ENCODE measurements around the gene SLF2. TPM values are rescaled to one million over a fixed set of nuclear protein-coding genes. Genes with fewer than 3 reads are reported as not detected.

SLF2 gene
- polyA plus RNA-seq, 4 donors = 29.0 to 38.7 (median 32.7) TPM

- DNase-seq (ENCODE audit: low read depth in 4 of 4, low spot score in 3 of 4) = no peak
Observed at GRCh38 chr10:100896876-100897461, 15.8 kb upstream of the SLF2 start.

DNA sequence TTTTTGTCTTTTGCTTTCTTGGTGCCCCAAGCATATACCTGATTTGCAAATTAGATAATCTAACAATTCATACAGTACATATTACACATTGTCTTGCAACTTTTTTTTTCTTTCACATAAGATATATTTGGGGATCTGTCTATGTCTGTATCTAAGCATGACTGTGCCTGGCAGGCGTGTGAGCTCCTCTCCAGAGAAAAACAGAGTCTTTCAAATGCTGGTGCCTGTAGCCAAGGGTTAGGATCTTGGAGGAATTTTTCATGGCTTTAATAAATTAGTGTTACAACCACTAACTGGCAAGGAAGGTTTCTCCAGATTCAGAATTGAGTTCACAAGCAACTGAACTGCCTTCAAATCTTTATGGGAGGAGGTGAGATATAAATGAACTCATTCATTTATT, 14.8 kb upstream of the SLF2 start:
- no peak for DNase-seq (ENCODE audit: low read depth in 4 of 4, low spot score in 3 of 4)

DNA sequence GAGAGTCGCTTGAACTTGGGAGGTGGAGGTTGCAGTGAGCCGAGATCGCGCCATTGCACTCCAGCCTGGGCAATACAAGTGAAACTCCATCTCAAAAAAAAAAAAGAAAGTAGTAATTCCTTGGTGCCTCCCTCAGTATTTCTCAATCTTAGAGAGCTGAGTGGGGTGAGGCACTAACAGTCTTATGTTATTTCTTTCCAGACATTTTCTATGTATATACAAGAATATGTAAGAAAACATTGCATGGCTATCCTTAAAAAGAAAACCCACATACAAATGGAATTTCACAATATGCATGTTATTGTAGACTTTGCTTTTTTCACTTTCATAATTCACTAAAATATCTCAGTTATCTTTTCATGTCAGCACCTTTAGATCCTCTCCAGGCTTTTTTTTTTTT, 13.6 kb upstream of the SLF2 start:
- DNase-seq (ENCODE audit: low read depth in 4 of 4, low spot score in 3 of 4) = no peak

- DNase-seq (ENCODE audit: low read depth in 4 of 4, low spot score in 3 of 4) = no peak
Observed at GRCh38 chr10:100901051-100901450, 11.7 kb upstream of the SLF2 start.

- DNase-seq (ENCODE audit: low read depth in 4 of 4, low spot score in 3 of 4) = no peak
Observed at GRCh38 chr10:100902622-100903021, 10.1 kb upstream of the SLF2 start.

DNA sequence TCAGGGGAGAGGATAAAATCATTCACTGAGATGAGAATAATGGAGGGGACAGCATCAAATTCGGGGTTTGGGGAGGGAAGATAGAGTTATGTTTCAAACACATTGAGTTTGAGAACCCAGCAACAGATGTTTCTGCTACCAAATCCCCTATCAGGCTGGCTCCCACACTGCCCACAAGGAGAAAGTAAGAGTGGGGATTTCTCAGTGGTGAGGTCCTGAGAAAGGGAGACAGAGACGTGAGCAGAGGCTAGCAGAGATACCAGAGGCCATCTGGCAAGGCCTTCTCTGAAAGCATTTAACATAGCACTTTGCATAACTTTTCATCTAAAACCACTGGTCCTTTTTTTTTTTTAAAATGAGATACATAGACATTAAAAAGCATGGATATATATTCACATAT, 7.8 kb upstream of the SLF2 start:
- no peak for DNase-seq (ENCODE audit: low read depth in 4 of 4, low spot score in 3 of 4)

GRCh38 chr10:100907175-100907574, 5.6 kb upstream of the SLF2 start:
- no peak for DNase-seq (ENCODE audit: low read depth in 4 of 4, low spot score in 3 of 4)

DNA sequence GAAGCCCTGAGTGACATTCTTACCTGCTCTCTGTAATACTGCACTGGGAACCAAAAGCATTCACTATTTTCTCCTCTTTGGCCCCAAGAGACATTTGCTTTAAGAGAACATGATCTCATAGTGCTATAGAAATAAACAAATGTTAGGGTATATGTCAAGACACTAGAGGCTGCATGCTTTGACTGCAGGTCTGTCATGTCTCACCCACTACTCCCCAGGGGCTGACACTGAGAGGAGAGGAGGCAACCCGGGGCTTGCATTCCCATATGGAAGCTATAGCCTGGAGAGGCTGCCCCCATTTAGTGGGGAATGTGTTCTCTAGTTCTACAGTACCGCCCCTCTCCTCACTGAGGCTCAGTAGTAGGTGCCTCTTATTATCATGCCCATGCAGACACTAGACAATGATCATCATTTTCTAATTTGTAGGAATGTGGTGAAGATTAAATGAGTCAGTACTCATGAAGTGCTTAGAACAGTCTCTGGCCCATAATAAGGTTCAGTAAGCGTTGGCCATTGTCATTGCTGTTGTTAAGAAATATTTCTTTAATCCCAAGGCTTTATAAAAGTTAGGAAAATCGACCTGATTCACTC, 4.9 kb upstream of the SLF2 start:
- no peak for DNase-seq (ENCODE audit: low read depth in 4 of 4, low spot score in 3 of 4)

- DNase-seq (ENCODE audit: low read depth in 4 of 4, low spot score in 3 of 4) = no peak
Observed at GRCh38 chr10:100908378-100908777, 4.4 kb upstream of the SLF2 start.

- DNase-seq (ENCODE audit: low read depth in 4 of 4, low spot score in 3 of 4) = peak in 2 of 4 donors; percentile 23 to 49
Observed at GRCh38 chr10:100909501-100910263, 3.1 kb upstream of the SLF2 start.

GRCh38 chr10:100911472-100911871, 1.3 kb upstream of the SLF2 start:
- DNase-seq (ENCODE audit: low read depth in 4 of 4, low spot score in 3 of 4) = no peak

GRCh38 chr10:100912013-100912604, 654 bp upstream of the SLF2 start:
- no peak for DNase-seq (ENCODE audit: low read depth in 4 of 4, low spot score in 3 of 4)

- no peak for DNase-seq (ENCODE audit: low read depth in 4 of 4, low spot score in 3 of 4)
Observed at GRCh38 chr10:100913470-100913865, 705 bp downstream of the SLF2 start.

- DNase-seq (ENCODE audit: low read depth in 4 of 4, low spot score in 3 of 4) = no peak
Observed at GRCh38 chr10:100917071-100917470, 4.3 kb downstream of the SLF2 start.

- no peak for DNase-seq (ENCODE audit: low read depth in 4 of 4, low spot score in 3 of 4)
Observed at GRCh38 chr10:100923580-100923979, 10.8 kb downstream of the SLF2 start.

- no peak for DNase-seq (ENCODE audit: low read depth in 4 of 4, low spot score in 3 of 4)
Observed at GRCh38 chr10:100927266-100927665, 14.5 kb downstream of the SLF2 start.

DNA sequence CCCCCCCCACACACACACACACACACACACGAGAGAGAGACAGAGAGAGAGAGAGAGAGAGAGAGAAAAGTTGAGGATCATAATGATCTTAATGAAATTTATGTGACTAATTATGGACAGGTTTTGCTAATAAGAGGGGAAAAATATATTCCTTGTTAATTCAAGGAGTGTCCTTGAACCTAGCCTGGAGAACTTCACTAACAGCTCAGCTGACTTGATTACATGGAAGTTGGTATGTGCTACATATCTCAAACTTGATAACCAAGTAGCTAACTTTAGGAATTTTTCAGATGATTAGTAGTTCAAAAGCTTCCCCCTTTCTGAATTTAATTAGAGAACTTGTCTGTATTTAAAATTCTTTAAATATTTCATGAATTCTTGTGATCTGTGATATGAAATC, 15.3 kb downstream of the SLF2 start:
- DNase-seq (ENCODE audit: low read depth in 4 of 4, low spot score in 3 of 4) = no peak

GRCh38 chr10:100930368-100930767, 17.6 kb downstream of the SLF2 start:
- no peak for DNase-seq (ENCODE audit: low read depth in 4 of 4, low spot score in 3 of 4)

DNA sequence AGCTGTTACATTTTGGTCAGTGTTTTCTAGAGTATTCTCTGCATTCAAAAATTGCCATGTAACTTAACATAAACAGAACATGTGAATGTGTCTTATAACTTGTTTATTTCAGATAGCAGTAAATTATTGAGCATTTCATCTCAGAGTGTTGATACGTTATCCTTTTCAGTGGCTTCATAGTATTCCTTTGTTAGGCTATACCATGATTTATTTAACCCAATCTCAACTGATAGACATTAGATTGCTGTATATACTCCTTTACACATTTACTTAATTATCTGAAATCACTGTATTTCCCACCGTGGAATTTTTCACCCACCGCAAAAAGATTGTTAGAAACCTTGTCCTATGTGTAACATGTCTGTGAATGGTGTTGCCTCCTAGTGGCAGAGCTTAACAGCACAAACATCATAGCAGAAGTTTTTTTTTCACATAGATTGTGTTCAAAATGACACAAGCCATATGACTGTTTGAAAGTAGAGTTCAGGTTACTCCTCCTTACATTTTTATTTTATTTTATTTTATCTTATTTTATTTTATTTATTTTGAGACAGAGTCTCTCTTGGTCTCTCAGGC, 21.4 kb downstream of the SLF2 start:
- DNase-seq (ENCODE audit: low read depth in 4 of 4, low spot score in 3 of 4) = no peak

- no peak for DNase-seq (ENCODE audit: low read depth in 4 of 4, low spot score in 3 of 4)
Observed at GRCh38 chr10:100939763-100940344, 27.1 kb downstream of the SLF2 start.

DNA sequence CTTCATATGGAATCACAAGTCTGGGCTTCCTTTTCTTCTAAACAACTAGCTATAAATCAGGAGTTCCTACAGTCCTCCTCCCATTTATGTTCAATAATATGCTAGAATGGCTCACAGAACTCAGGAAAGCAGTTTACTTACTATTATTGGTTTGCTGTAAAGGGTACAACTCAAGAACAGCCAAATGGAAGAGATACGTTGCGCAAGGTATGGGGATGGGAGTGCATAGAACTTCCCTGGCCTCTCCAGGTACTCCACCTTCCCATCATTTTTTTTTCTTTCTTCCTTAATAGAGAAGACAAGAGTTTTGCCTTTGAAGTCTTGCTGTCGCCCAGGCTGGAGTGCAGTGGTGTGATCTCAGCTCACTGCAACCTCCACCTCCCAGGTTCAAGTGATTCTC, 29.5 kb downstream of the SLF2 start:
- no peak for DNase-seq (ENCODE audit: low read depth in 4 of 4, low spot score in 3 of 4)
